Gastrocnemius medialis (tissue), 4 donors: ENCODE data around the gene TMPRSS2. TPM values are rescaled to one million over a fixed set of nuclear protein-coding genes. Genes with fewer than 3 reads are reported as not detected.

Experiments
- ATAC-seq, 2 donors: fragments of 150-250 bp; one replicate each; pipeline ENCODE4 v1.9.1; 2016
- DNase-seq, 2 donors: peaks; one replicate each; pipeline ENCODE4 v3.0.0-alpha.2; 2019
- H3K27ac ChIP-seq, 4 donors: fragments of 200-600 bp; sonication (generic); 1 replicate in 1 of 4; 2 replicates in 3 of 4; pipeline ENCODE4 v1.5.1; 2016 to 2018; ENCODE audit warnings: mild to moderate bottlenecking in 2 of 4, moderate library complexity in 1 of 4
- H3K27me3 ChIP-seq, 3 donors: fragments of 200-600 bp; sonication (generic) in 2 of 3; 1 replicate in 1 of 3; 2 replicates in 2 of 3; pipeline versions ENCODE4 v1.5.1 to v1.6.0; 2016 to 2019; ENCODE audit warnings: mild to moderate bottlenecking in 1 of 3, moderate library complexity in 1 of 3
- H3K36me3 ChIP-seq, 2 donors: fragments of 200-600 bp; sonication (generic) in 1 of 2; one replicate each; pipeline ENCODE4 v1.5.1; 2017 to 2018
- H3K4me1 ChIP-seq, 2 donors: fragments of 200-600 bp; sonication (generic) in 1 of 2; one replicate each; pipeline ENCODE4 v1.5.1; 2016 to 2017; ENCODE audit warnings: mild to moderate bottlenecking in 2 of 2
- H3K4me3 ChIP-seq, 4 donors: fragments of 200-600 bp; sonication (generic) in 3 of 4; 1 replicate in 1 of 4; 2 replicates in 3 of 4; pipeline ENCODE4 v1.5.1; 2016 to 2019; ENCODE audit warnings: mild to moderate bottlenecking in 2 of 4
- H3K9me3 ChIP-seq, 3 donors: fragments of 200-600 bp; sonication (generic) in 2 of 3; 1 replicate in 1 of 3; 2 replicates in 2 of 3; pipeline ENCODE4 v1.5.1; 2016 to 2019
- CTCF ChIP-seq, 5 experiments: fragments of 450-650 bp in 3 of 5; fragments of 200-600 bp in 2 of 5; sonication (generic) in 2 of 5; IDR thresholded peaks in 4 of 5; conservative IDR thresholded peaks in 1 of 5; 1 replicate in 4 of 5; 2 replicates in 1 of 5; pipeline ENCODE4 v1.5.1; 2016 to 2019; ENCODE audit warnings: antibody characterized with exemption in 5 of 5, mild to moderate bottlenecking in 3 of 5, moderate library complexity in 3 of 5
- POLR2A ChIP-seq, 2 donors: fragments of 450-650 bp; IDR thresholded peaks; one replicate each; pipeline ENCODE4 v1.6.1; 2017; ENCODE audit warnings: antibody characterized with exemption in 2 of 2, mild to moderate bottlenecking in 2 of 2, moderate library complexity in 2 of 2
- in situ Hi-C, 4 donors: fragments of 200-750 bp; cut with MboI; loops; one replicate each; pipeline versions ENCODE4 v1.15.0 to v1.8.0; 2017; ENCODE audit warnings: low sequenced_read_pairs in 4 of 4
- intact Hi-C: fragments of 100-400 bp; cut with DNase I; formaldehyde crosslinking; loops from one replicate; pipeline ENCODE4 v1.15.1; 2023; ENCODE audit warnings: low total_unique reads
- total RNA-seq, 4 donors: library from RNA; depleted of rRNA; stranded (reverse); fragments of >200 nt; gene quantifications; one replicate each; pipeline versions ENCODE4 v1.1.0 to v1.2.3, GENCODE V29; 2016

The TMPRSS2 gene
- total RNA-seq, 4 donors from 2014 or later = 0.09 to 1.2 TPM; not detected in 2

DNA sequence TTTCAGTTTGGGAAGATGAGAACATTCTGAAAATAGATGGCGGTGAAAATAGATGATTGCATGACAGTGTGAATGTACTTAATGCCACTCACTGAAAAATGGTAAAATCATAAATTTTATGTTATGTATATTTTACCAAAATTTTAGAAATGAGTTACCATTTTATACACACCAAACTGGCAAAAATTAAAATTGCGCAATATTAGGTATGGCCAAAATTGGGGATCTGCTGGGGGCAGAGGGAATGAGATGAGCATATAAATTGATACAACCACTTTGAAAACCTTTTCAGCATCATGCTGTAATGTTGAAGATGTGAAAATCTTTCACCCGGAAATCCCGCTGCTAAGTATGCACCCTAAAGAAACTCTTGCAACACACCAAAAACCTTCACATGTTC, 10.8 kb upstream of the TMPRSS2 start:
- in situ Hi-C loops = no loop called here
- no peak overlapping the region for H3K4me3 ChIP-seq
- no peaks in the 10 kb centered on the region for H3K27me3 ChIP-seq
- no peak overlapping the region for H3K27ac ChIP-seq
- no peaks in the 10 kb centered on the region for H3K9me3 ChIP-seq
- ATAC-seq (no peak), DNase-seq (no peak)
- TF ChIP-seq POLR2A (IDR thresholded peaks at IDR 0.05) = no peak
- TF ChIP-seq CTCF (IDR thresholded peaks at IDR 0.05 in 4 of 5, conservative IDR thresholded peaks at IDR 0.05 in 1 of 5) = no peak
- intact Hi-C loops = no loop called here
- H3K36me3 ChIP-seq = no peaks in the 10 kb centered on the region
- no peaks in the 10 kb centered on the region for H3K4me1 ChIP-seq

- Histone ChIP-seq H3K27ac (no peak overlapping the region), H3K36me3 (no peaks in the 10 kb centered on the region), H3K4me1 (peaks cover 0 to 3% of the 10 kb centered on the region in 2 donors), H3K27me3 (peaks cover 22 to 37% (median 24%) of the 10 kb centered on the region in 3 donors), H3K4me3 (no peak overlapping the region), H3K9me3 (no peaks in the 10 kb centered on the region)
- intact Hi-C loops (no loop called here), in situ Hi-C loops (no loop called here)
- DNase-seq (no peak), ATAC-seq (no peak)
- TF ChIP-seq POLR2A (IDR thresholded peaks at IDR 0.05) (no peak), CTCF (IDR thresholded peaks at IDR 0.05 in 4 of 5, conservative IDR thresholded peaks at IDR 0.05 in 1 of 5) (no peak)
Measured at GRCh38 chr21:41511858-41512257, 3.9 kb upstream of the TMPRSS2 start.

DNA sequence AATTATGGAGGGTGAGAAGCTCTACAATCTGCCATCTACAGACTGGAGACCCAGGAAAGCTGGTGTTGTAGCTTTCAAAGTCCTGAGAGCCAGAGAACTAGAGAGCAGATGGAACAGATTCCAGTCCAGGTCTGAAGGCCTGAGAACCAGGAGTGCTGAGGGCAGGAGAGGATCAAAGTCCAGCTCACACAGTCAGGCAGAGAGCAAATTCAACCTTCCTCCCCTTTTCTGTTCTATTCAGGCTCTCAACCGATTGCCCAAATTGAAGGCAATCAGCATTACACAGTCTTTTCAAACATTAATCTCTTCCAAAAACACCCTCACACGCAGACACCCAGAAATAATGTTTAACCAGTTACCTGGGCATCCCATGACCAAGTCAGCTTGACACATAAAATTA, 2.5 kb upstream of the TMPRSS2 start:
- DNase-seq = no peak
- H3K27me3 ChIP-seq = peaks cover 28 to 47% (median 30%) of the 10 kb centered on the region in 3 donors
- in situ Hi-C loops (no loop called here), intact Hi-C loops (no loop called here)
- no peak overlapping the region for H3K4me3 ChIP-seq
- H3K4me1 ChIP-seq = peaks cover 0 to 3% of the 10 kb centered on the region in 2 donors
- TF ChIP-seq POLR2A (IDR thresholded peaks at IDR 0.05) = no peak
- TF ChIP-seq CTCF (IDR thresholded peaks at IDR 0.05 in 4 of 5, conservative IDR thresholded peaks at IDR 0.05 in 1 of 5) = no peak
- no peaks in the 10 kb centered on the region for H3K36me3 ChIP-seq
- no peak overlapping the region for H3K27ac ChIP-seq
- ATAC-seq = no peak
- no peaks in the 10 kb centered on the region for H3K9me3 ChIP-seq

- intact Hi-C loops = no loop called here
- TF ChIP-seq CTCF (IDR thresholded peaks at IDR 0.05 in 4 of 5, conservative IDR thresholded peaks at IDR 0.05 in 1 of 5) = no peak
- no peak for TF ChIP-seq POLR2A (IDR thresholded peaks at IDR 0.05)
- ATAC-seq = no peak
- no peak for DNase-seq
- H3K9me3 ChIP-seq = no peaks in the 10 kb centered on the region
- no peak overlapping the region for H3K4me3 ChIP-seq
- in situ Hi-C loops = no loop called here
- peaks cover 0 to 3% of the 10 kb centered on the region in 2 donors for H3K4me1 ChIP-seq
- H3K27ac ChIP-seq = no peak overlapping the region
- H3K36me3 ChIP-seq = no peaks in the 10 kb centered on the region
- H3K27me3 ChIP-seq = peaks cover 28 to 50% (median 30%) of the 10 kb centered on the region in 3 donors
Measured at GRCh38 chr21:41509733-41510132, 1.8 kb upstream of the TMPRSS2 start.

- in situ Hi-C loops = no loop called here
Measured at GRCh38 chr21:41509145-41509496, 1.2 kb upstream of the TMPRSS2 start.

More at GRCh38 chr21:41509145-41509496, 1.2 kb upstream of the TMPRSS2 start:
- H3K36me3 ChIP-seq = no peaks in the 10 kb centered on the region
- no peaks in the 10 kb centered on the region for H3K9me3 ChIP-seq
- H3K4me1 ChIP-seq = peaks cover 0 to 3% of the 10 kb centered on the region in 2 donors
- H3K27ac ChIP-seq = no peak overlapping the region
- DNase-seq (no peak), ATAC-seq (no peak)
- intact Hi-C loops = no loop called here
- no peak for TF ChIP-seq POLR2A (IDR thresholded peaks at IDR 0.05)
- TF ChIP-seq CTCF (IDR thresholded peaks at IDR 0.05 in 4 of 5, conservative IDR thresholded peaks at IDR 0.05 in 1 of 5) = no peak
- no peak overlapping the region for H3K4me3 ChIP-seq
- H3K27me3 ChIP-seq = peaks cover 28 to 50% (median 30%) of the 10 kb centered on the region in 3 donors
